ENCODE measurements around the gene OSCAR.

The OSCAR gene

DNA sequence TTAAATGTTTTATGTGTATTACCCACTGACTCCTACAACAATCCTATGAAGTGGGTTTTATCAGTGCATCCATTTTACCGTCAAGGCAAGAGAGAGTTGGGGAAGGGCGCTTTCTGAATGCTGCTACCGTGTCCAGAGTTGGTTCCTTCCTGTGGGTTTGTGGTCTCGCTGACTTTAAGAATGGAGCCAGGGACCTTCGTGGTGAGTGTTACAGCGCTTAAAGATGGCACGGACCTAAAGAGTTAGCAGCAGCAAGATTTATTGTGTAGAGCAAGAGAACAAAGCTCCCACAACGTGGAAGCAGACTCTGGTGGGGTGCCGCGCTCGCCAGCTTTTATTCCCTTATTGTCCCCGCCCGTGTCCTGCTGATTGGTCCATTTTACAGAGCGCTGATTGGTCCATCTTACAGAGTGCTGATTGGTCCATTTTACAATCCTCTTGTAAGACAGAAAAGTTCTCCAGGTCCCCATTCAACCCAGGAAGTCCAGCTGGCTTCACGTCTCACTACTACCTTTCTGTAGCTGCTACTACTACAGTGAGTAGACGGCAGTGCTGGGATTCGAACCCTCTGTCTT, 6.1 kb downstream of the OSCAR start:
- no peak for DNase-seq (ENCODE audit: low spot score)

DNA sequence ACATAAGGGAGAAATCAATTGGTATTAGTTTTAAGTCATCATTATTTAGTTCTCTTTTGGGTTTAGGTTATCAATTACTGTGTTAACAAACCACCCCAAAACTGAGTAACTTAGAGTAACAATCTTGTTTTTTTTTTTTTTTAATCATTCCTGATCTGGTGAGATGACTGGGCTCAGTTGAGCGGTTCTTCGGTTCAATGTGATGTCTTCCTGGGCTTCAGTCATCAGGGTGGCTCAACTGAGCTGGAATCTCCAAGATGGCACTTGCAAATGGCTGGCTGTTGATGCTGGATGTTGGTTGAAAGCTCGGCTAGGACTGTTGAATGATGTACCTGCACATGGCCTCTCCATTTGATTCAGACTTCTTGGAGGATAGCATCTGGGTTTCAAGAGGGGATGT, 16.2 kb downstream of the OSCAR start:
- DNase-seq (ENCODE audit: low spot score), result no peak

DNA sequence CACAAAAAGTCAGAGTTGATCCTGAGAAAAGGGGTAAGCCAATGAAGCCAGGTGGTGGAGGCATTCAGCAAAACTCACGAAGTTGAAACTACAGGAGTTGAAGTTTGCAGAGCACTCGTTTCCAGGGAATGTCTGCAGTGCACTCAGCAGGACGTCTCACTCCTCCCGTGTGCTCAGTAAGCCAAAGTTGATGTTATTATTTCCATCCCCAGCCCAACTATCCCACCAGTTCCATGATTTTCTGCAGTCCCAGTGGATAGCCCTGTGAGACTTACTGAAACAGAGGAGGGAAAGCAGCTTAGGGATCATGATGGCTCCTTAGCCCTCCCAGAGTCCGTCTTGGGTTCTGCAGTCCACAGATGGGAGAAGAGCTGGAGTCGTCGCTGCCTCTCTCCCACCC, 19.6 kb downstream of the OSCAR start, which contains the start of gene TARM1:
Gene TARM1, minus strand, starts transcription at position 334 of the 400 bp plus-strand sequence. Its CDS starts 25 bp downstream, at position 309.
- DNase-seq (ENCODE audit: low spot score), result no peak

DNA sequence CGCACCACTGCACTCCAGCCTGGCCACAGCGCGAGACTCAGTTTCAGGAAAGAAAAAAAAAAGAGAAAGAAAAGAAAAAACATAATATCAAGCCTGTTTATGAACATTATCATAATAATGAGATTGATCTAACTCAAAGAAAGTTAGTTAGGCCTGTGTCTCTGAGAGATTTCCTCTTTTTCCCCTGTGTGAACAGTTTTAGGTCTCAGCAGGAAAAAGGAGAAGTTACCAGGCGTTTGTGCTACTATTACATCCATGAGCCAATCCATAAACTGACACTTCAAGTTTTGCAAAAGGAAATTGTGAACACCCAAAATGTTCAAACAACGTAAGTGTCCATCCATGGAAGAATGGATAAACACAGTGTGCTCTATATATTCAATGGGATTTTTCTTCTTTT, 23.3 kb downstream of the OSCAR start:
- DNase-seq (ENCODE audit: low spot score), result no peak

DNA sequence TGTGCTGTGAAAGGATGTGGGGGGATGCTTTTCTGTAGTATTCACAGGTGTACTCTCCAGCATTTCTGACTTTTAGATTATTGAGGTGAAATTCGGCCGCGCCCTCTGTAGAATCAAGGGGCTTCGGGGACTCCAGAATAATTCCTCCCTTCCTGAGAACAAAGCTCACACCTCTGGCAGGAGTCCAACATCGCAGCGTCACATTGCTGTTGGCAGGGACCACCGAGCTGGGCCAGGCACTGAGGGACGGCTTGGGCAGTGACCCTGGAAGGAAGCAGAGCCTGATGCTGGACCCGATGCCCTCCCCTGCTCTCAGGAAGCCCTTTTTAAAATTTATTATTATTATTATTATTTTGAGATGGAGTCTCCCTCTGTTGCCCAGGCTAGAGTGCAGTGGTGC, 25.8 kb downstream of the OSCAR start:
- no peak for DNase-seq (ENCODE audit: low spot score)

DNA sequence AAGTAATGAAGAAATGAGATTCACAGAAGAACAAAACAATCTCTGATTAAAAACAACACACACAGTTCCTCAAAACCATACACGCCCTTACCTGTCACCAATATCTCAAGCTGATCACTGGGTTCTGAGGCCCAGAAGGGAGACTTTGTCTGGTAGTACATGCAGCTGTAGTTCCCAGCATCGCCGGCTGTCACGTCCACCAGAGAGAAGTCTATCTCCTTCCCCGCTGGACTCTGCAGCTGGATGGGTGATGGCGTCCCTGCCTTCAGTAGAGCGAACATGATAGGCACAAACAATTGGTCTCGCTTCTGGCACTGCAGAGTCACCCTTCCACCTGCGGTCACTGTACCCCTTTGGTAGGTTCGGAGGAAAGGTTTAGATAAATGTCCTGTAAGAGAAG, 26.8 kb downstream of the OSCAR start:
- no peak for DNase-seq (ENCODE audit: low spot score)

DNA sequence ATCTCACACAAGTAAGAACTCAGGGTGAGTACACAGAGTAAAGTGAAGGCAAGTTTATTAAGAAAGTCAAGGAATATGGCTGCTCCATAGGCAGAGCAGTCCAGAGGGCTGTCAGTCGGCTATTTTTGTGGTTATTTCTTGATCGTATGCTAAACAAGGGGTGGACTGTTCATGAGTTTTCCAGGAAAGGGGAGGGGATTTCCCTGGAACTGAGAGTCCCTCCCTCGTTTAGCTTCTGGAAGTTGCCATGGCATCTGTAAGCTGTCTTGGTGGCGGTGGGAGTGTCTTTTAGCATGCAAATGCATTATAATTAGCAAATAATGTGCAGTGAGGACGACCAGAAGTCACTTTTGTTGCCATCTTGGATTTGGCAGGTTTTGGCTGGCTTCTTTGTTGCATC, 31.1 kb downstream of the OSCAR start:
- no peak for DNase-seq (ENCODE audit: low spot score)

DNA sequence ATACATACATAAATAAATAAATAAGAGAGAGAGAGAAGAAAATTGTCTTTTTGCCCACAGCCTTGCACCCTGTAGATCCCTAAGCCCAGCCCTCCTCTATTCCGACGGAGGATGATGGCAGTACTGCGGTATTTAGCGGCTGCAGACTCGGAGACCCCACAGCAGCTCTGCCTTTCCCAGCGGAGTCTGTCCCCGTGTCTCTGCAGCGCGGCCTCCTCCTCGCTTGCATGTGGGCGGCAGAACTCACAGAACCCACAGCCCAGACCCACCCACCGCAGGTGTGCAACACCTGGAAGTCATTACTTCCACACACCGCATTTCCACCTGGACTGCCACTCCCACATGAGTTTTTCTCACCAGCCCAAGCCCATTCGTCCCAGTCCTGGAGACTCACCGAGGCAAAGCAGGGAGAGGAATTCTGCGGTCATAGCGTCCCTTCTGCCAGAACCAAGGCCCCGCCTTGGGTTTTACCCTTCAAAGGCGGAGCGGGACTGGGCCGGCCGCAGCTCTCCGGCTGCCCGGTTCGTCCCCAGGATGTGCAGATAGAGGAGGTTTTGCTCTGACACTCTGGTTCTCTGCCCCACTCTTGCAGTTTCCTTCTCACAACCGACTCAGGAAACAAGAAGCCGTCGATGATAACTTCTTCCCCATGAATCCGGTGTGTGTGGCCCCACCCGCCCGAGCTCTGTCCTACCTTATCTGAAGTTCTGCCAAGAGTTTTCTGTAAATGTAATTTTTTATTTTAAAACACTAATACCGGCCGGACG, 37.1 kb downstream of the OSCAR start, which contains the start of gene VSTM1:
Gene VSTM1, minus strand, starts transcription at position 548 of the 767 bp plus-strand sequence. Its CDS starts 120 bp downstream, at position 428.
- no peak for DNase-seq (ENCODE audit: low spot score)

DNA sequence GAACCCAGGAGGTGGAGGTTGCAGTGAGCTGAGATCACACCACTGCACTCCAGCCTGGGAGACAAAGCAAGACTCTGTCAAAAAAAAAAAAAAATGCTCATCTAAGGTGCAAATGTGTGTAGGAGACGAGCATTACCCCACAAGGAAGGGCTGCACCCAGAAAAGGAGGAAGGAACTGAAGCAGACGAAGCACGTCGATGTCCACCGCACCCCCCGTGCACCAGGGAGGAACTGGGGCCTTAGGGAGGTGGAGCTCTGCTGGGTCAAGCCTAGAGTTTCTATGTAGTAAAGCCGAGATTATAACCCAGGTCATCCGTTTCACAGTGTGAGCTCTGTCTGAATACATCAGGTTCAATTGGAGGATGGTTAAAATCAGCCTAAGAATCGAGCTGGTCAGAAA, 38.0 kb downstream of the OSCAR start:
- DNase-seq (ENCODE audit: low spot score), result no peak

DNA sequence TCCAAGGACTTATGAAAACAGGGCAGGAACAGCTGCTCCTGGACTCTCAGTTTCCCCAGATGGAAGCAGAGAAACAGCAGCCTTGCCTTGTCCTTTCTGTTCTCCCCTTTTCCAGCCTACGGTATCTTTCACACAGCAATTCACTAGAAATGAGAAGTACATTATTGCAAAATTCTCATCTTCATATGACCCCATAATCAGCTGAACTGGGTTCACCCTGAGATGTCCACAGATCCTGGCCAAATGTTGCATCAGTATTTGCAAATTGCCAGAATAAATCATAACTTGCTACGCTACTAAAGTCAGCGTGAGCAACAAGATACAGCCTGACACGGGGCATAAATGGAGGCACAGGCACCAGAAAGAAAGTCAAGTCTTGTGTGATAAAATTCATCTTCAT, 53.0 kb downstream of the OSCAR start:
- no peak for DNase-seq (ENCODE audit: low spot score)

DNA sequence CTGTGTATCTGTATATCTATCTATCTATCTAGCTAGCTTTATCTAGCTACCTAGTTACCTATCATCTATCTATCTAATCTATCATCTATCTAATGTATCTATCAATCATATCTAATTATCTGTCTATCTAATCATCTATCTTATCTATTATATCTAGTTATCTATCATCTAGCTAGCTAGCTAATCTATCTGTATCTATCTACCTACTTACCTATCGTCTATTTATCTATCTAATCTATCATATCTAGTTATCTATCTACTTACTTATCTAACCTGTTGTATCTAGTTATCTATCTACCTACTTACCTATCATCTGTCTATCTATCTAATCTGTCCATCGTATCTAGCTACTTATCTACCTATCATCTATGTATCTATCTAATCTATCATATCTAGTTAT, 54.8 kb downstream of the OSCAR start:
- no peak for DNase-seq (ENCODE audit: low spot score)
